Measurements from ENCODE around the gene SLC16A3. TPM values are rescaled to one million over a fixed set of nuclear protein-coding genes. Genes with fewer than 3 reads are reported as not detected.
A peak's percentile ranks its signal among the peaks of the same experiment; 100 is the strongest.

Gene SLC16A3
- total and polyA plus RNA-seq, 9 of the 15 experiments (the other 6 are each of a cell fraction or from before 2014, with no cell fraction given) = 0.11 to 5.4 (median 1.2) TPM; not detected in 2

GRCh38 chr17:82273327-82274133 lies 44.7 kb downstream of the SLC16A3 start, which contains the start of gene CSNK1D (continued):
- TF ChIP-seq ZNF740 (CRISPR knock-in tag; IDR thresholded peaks at IDR 0.05) (no peak), ZNF740 (tag; IDR thresholded peaks at IDR 0.05) (no peak), SMAD4 (CRISPR knock-in tag; conservative IDR thresholded peaks at IDR 0.05) (peak; percentile 54; the same call in 1 of the 2 replicates), ELF1 (tag; IDR thresholded peaks at IDR 0.05) (peak; percentile 82), CREM (IDR thresholded peaks at IDR 0.05; ENCODE audit: low read depth) (peak; percentile 95), ATF3 (IDR thresholded peaks at IDR 0.05) (peak; percentile 89), ATF3 (CRISPR knock-in tag; conservative IDR thresholded peaks at IDR 0.05) (0 out of 2 replicates have a peak, but pooled peaks have one; percentile 50), PHF21A (IDR thresholded peaks at IDR 0.05; ENCODE audit: borderline replicate concordance, low read depth) (peak; percentile 89), CSDE1 (IDR thresholded peaks at IDR 0.05) (peak in 1 of 2 experiments; percentile 68; a peak in 1 of 4 replicates), KAT2B (IDR thresholded peaks at IDR 0.05; ENCODE audit: low read depth, low read length) (peak; percentile 97), NR2C2 (CRISPR knock-in tag; IDR thresholded peaks at IDR 0.05) (no peak), NR2C2 (tag; IDR thresholded peaks at IDR 0.05) (peak; percentile 19; the same call in 1 of the 2 replicates), STAG1 (CRISPR knock-in tag; IDR thresholded peaks at IDR 0.05; ENCODE audit: borderline replicate concordance) (0 out of 2 replicates have a peak, but pooled peaks have one; percentile 4), CBFB (CRISPR knock-in tag; IDR thresholded peaks at IDR 0.05) (peak; percentile 83; the same call in 1 of the 2 replicates), NFIC (IDR thresholded peaks at IDR 0.05) (peak; percentile 72), NCOA1 (IDR thresholded peaks at IDR 0.05; ENCODE audit: low read depth) (no peak), CHD2 (IDR thresholded peaks at IDR 0.05; ENCODE audit: low read depth, low read length) (peak; percentile 8; the same call in 1 of the 2 replicates), POLR2G (IDR thresholded peaks at IDR 0.05; ENCODE audit: low read depth, low read length) (peak; percentile 89), JUN (IDR thresholded peaks at IDR 0.05; ENCODE audit: borderline replicate concordance, low read depth, low read length) (0 out of 2 replicates have a peak, but pooled peaks have one; percentile 3), JUN (CRISPR knock-in tag; IDR thresholded peaks at IDR 0.05; ENCODE audit: borderline replicate concordance) (no peak), ZBTB7A (IDR thresholded peaks at IDR 0.05; ENCODE audit: borderline replicate concordance, control insufficient read depth, low read depth, low read length) (peak; percentile 19; the same call in 1 of the 2 replicates), MYC (IDR thresholded peaks at IDR 0.05; ENCODE audit: low read depth, low read length) (peak; percentile 87), MYC (CRISPR knock-in tag; IDR thresholded peaks at IDR 0.05; ENCODE audit: borderline replicate concordance, low read depth) (no peak), RBM22 (IDR thresholded peaks at IDR 0.05; ENCODE audit: low read depth, low read length, poor library complexity, severe bottlenecking) (peak; percentile 98), HDAC3 (IDR thresholded peaks at IDR 0.05; ENCODE audit: borderline replicate concordance, partially characterized antibody) (no peak), SUPT5H (IDR thresholded peaks at IDR 0.05) (peak; percentile 76), ERF (CRISPR knock-in tag; IDR thresholded peaks at IDR 0.05) (0 out of 2 replicates have a peak, but pooled peaks have one; percentile 62), ATF1 (CRISPR knock-in tag; IDR thresholded peaks at IDR 0.05) (peak; percentile 56), ATF1 (tag; IDR thresholded peaks at IDR 0.05) (peak; percentile 98), NFE2 (IDR thresholded peaks at IDR 0.05; ENCODE audit: low read depth) (no peak)
